K562 (cell line): ENCODE measurements around the gene NCOA1. TPM values are rescaled to one million over a fixed set of nuclear protein-coding genes. Genes with fewer than 3 reads are reported as not detected.

Experiments used
- ATAC-seq: fragments of 200-7000 bp; cut with Tn5 transposase; 3 replicates; pipeline ENCODE4 v1.9.1; 2020; ENCODE audit warnings: moderate library complexity
- BruUV-seq: library from RNA; stranded (reverse); fragments of 400-500 nt; replicated peaks from 2 replicates; lab custom pipeline; 2021; lab: Mats Ljungman, UMichigan
- CTCF ChIA-PET: fragments of 300-600 bp; formaldehyde crosslinking; extraction: SDS; loops from one replicate; lab custom pipeline; 2021; ENCODE audit warnings: low intra/inter-chr PET ratio; lab: Yijun Ruan, JAX
- POLR2A ChIA-PET: fragments of 300-600, 350-650 bp; sonication (Branson Sonifier 250); formaldehyde crosslinking; extraction: SDS; loops from one replicate; lab custom pipeline; 2021; ENCODE audit warnings: antibody characterized with exemption, inconsistent platforms; lab: Yijun Ruan, JAX
- DNase-seq, 4 experiments: peaks; one replicate each; pipeline versions ENCODE4 v3.0.0 to v3.0.0-alpha.2; 2011 to 2018; ENCODE audit warnings: low spot score in 3 of 4, mixed read lengths in 3 of 4; ENCODE audit errors: extremely low read depth in 1 of 4
- FAIRE-seq: peaks from 2 replicates; lab custom pipeline; 2011; peaks lifted over from hg19 to GRCh38; lab: Jason Lieb, UNC
- H2AFZ ChIP-seq: 2 replicates; pipeline ENCODE4 v1.6.0; 2011; ENCODE audit warnings: low read depth, low read length, control low read depth, inconsistent platforms
- H3K27ac ChIP-seq: fragments of 200-600 bp; 3 replicates; pipeline ENCODE4 v1.8.0; 2011; ENCODE audit warnings: low read depth, mild to moderate bottlenecking, control low read depth, inconsistent platforms, low read length, moderate library complexity, mixed read lengths; ENCODE audit errors: extremely low read depth
- H3K27me3 ChIP-seq, 2 experiments: fragments of 300-600 bp in 1 of 2; 2 replicates in 1 of 2; 3 replicates in 1 of 2; pipeline versions ENCODE4 v1.6.0 to v1.8.0; 2011; ENCODE audit warnings: inconsistent platforms in 2 of 2, low read length in 2 of 2, mild to moderate bottlenecking in 1 of 2, mixed read lengths in 1 of 2, moderate library complexity in 1 of 2; ENCODE audit not compliant: control insufficient read depth in 2 of 2, insufficient read depth in 2 of 2
- H3K36me3 ChIP-seq: fragments of 300-600 bp; 3 replicates; pipeline ENCODE4 v1.8.0; 2011; ENCODE audit warnings: mild to moderate bottlenecking, low read length, inconsistent platforms; ENCODE audit not compliant: control insufficient read depth, insufficient read depth
- H3K4me1 ChIP-seq, 2 experiments: fragments of 200-600 bp in 1 of 2; replicated peaks in 1 of 2; 2 replicates in 1 of 2; 3 replicates in 1 of 2; pipeline versions ENCODE4 v1.5.1 to v1.8.0; 2011; ENCODE audit warnings: inconsistent platforms in 2 of 2, low read length in 2 of 2, mild to moderate bottlenecking in 1 of 2, mixed read lengths in 1 of 2, moderate library complexity in 1 of 2; ENCODE audit not compliant: control insufficient read depth in 2 of 2, insufficient read depth in 2 of 2
- H3K4me2 ChIP-seq: 2 replicates; pipeline ENCODE4 v1.6.1; 2011; ENCODE audit warnings: low read length, control low read depth, inconsistent platforms, mixed read lengths; ENCODE audit not compliant: insufficient read depth
- H3K4me3 ChIP-seq: fragments of 200-600 bp; sonication (generic), shearing (Covaris generic); 2 replicates; pipeline ENCODE4 v1.5.1; 2016; ENCODE audit warnings: control low read depth, inconsistent platforms
- H3K79me2 ChIP-seq: fragments of 200-600 bp; 3 replicates; pipeline ENCODE4 v1.8.0; 2011; ENCODE audit warnings: low read length, inconsistent platforms; ENCODE audit not compliant: control insufficient read depth, insufficient read depth
- H3K9ac ChIP-seq, 2 experiments: 2 replicates each; pipeline versions ENCODE4 v1.6.0 to v1.6.1; 2011; ENCODE audit warnings: low read depth in 2 of 2, low read length in 2 of 2, control low read depth in 1 of 2, inconsistent platforms in 1 of 2, mild to moderate bottlenecking in 1 of 2, mixed read lengths in 1 of 2; ENCODE audit not compliant: insufficient read depth in 1 of 2
- H3K9me1 ChIP-seq: one replicate; pipeline ENCODE4 v1.6.0; 2011; ENCODE audit warnings: inconsistent platforms, mild to moderate bottlenecking, low read length, moderate library complexity; ENCODE audit not compliant: control insufficient read depth, insufficient read depth
- H3K9me3 ChIP-seq: replicated peaks from 2 replicates; pipeline ENCODE4 v1.5.1; 2011; ENCODE audit warnings: low read depth, low read length, inconsistent platforms; ENCODE audit not compliant: control insufficient read depth, insufficient read depth
- H4K20me1 ChIP-seq: replicated peaks from 2 replicates; pipeline ENCODE4 v1.6.1; 2011; ENCODE audit warnings: low read length, inconsistent platforms, mixed read lengths; ENCODE audit not compliant: control insufficient read depth, insufficient read depth
- ARID1B ChIP-seq: fragments of 450-650 bp; IDR thresholded peaks from 2 replicates; pipeline ENCODE4 v1.6.1; 2016; ENCODE audit warnings: antibody characterized with exemption, mild to moderate bottlenecking, inconsistent platforms
- C11orf30 ChIP-seq: fragments of 450-650 bp; IDR thresholded peaks from 2 replicates; pipeline ENCODE4 v1.6.1; 2016; ENCODE audit warnings: low read depth, mild to moderate bottlenecking
- EP400 ChIP-seq: fragments of 450-650 bp; IDR thresholded peaks from 2 replicates; pipeline ENCODE4 v1.6.1; 2017; ENCODE audit warnings: antibody characterized with exemption, mild to moderate bottlenecking, moderate library complexity
- MAFG ChIP-seq: fragments of 450-650 bp; conservative IDR thresholded peaks from 2 replicates; pipeline ENCODE4 v1.6.1; 2016; ENCODE audit warnings: missing genetic modification characterization, missing compliant biosample characterization
- MAFK ChIP-seq: IDR thresholded peaks from 2 replicates; pipeline ENCODE4 v1.6.1; 2011; ENCODE audit warnings: low read length, improper control_type of control experiment
- NFE2 ChIP-seq: IDR thresholded peaks from 2 replicates; pipeline ENCODE4 v1.6.1; 2014; ENCODE audit warnings: antibody characterized with exemption, low read depth
- NFYB ChIP-seq: IDR thresholded peaks from 2 replicates; pipeline ENCODE4 v1.6.1; 2011; ENCODE audit warnings: mild to moderate bottlenecking, moderate library complexity; ENCODE audit not compliant: insufficient read length; ENCODE audit errors: extremely low read depth
- TAF7 ChIP-seq: fragments of 450-650 bp; IDR thresholded peaks from 2 replicates; pipeline ENCODE4 v1.6.1; 2016; ENCODE audit warnings: missing genetic modification characterization, missing compliant biosample characterization
- ZNF316 ChIP-seq: fragments of 450-650 bp; IDR thresholded peaks from 2 replicates; pipeline ENCODE4 v1.6.1; 2016
- WGBS: fragments of 100-300 bp; shearing (Covaris generic); methylation state at CpG from one replicate; pipeline ENCODE4 v1.1.6; 2016; ENCODE audit warnings: low coverage, mixed read lengths; ENCODE audit not compliant: insufficient coverage; ENCODE audit errors: missing lambda C conversion rate; 5-methylcytosine and 5-hydroxymethylcytosine counted together
- in situ Hi-C: fragments of 300-500 bp; cut with MboI; formaldehyde crosslinking; loops from 4 replicates; pipeline ENCODE4 v1.15.0; 2018; ENCODE audit warnings: inconsistent platforms, mixed read lengths
- intact Hi-C: fragments of 100-400 bp; cut with micrococcal nuclease; formaldehyde crosslinking; loops from 2 replicates; pipeline ENCODE4 v1.14.2; 2022
- polyA plus RNA-seq, 8 experiments: library from polyadenylated mRNA; depleted of rRNA in 4 of 8; stranded (reverse) in 5 of 8; unstranded in 3 of 8; fragments of >200 nt; fragmentation: Nextera tagmentation in 2 of 8; fragmentation: Illumina TruSeq in 1 of 8; extraction: Ambion mirVana in 2 of 8; extraction: Trizol in 1 of 8; gene quantifications; 2 replicates each; pipeline versions ENCODE4 v1.2.1 to v1.2.3, GENCODE V29; 2011 to 2014; ENCODE audit warnings: inconsistent platforms in 1 of 8, missing spikeins in 1 of 8
- total RNA-seq, 7 experiments: library from RNA; depleted of rRNA in 6 of 7; stranded (reverse); fragments of >200 nt in 6 of 7; fragmentation: Illumina TruSeq in 2 of 7; extraction: Trizol in 2 of 7; gene quantifications; 2 replicates each; pipeline versions ENCODE4 v1.2.1 to v1.2.3, GENCODE V29; 2011 to 2021; ENCODE audit warnings: low replicate concordance in 1 of 7

NCOA1 gene
- total and polyA plus RNA-seq, 9 of the 15 experiments (the other 6 are each of a cell fraction or from before 2014, with no cell fraction given), result 4.9 to 25.7 (median 17.0) TPM

- Histone ChIP-seq H3K36me3 (no peaks in the 10 kb centered on the region; the same call in 2 of the 3 replicates), H4K20me1 (no peaks in the 10 kb centered on the region; the same call in 1 of the 2 replicates), H2AFZ (no peak overlapping the region), H3K9me1 (no peaks in the 10 kb centered on the region), H3K4me2 (no peak overlapping the region), H3K27ac (no peak overlapping the region), H3K9me3 (no peaks in the 10 kb centered on the region), H3K79me2 (peaks cover 86% of the 10 kb centered on the region), H3K9ac (no peak overlapping the region), H3K4me1 (peaks cover 0 to 15% of the 10 kb centered on the region in 2 experiments; a peak in 3 of 5 replicates), H3K4me3 (no peak overlapping the region), H3K27me3 (no peaks in the 10 kb centered on the region)
- WGBS, result 55% methylated on average over 4 of the region's 4 CpGs
- ATAC-seq (no peak), FAIRE-seq (no peak), DNase-seq (no peak)
- intact Hi-C loops (no loop called here), in situ Hi-C loops (no loop called here)
- BruUV-seq, result no TSS peak
- TF ChIP-seq MAFG (tag), result 0 out of 2 replicates have a peak, but pooled peaks have one; percentile 22
- peak; percentile 19; the same call in 1 of the 2 replicates for TF ChIP-seq ZNF316
- TF ChIP-seq NFE2, result 0 out of 2 replicates have a peak, but pooled peaks have one; percentile 21
- peak; percentile 18; the same call in 1 of the 2 replicates for TF ChIP-seq EP400
- TF ChIP-seq MAFK, result no peak
- peak; percentile 50 for TF ChIP-seq C11orf30
- TF ChIP-seq ARID1B, result peak; percentile 10; the same call in 1 of the 2 replicates
- TF ChIP-seq NFYB, result no peak
- no peak for TF ChIP-seq TAF7 (tag)
- CTCF ChIA-PET, result no interaction called here
- POLR2A ChIA-PET, result interaction anchor here (3.0 to 5.0 kb wide), 2 partner anchors 8 to 13 kb away, joined by 13 to 33 read pairs; no protein-coding TSS in a partner anchor
These were observed 16.5 kb downstream of the NCOA1 start for GRCh38 chr2:24507549-24507948.
